GM19452 (cell line): ENCODE data around the gene TMEM192.
"Not testable (repeated sequence)": the region's sequence is repeated elsewhere in the genome, so short reads cannot be mapped to it uniquely, and the experiment has no call there.

Source experiments
- ATAC-seq: cut with Tn5 transposase; IDR thresholded peaks from one replicate; pipeline ENCODE4 v1.9.1; 2021; ENCODE audit not compliant: unreplicated experiment

TMEM192 gene

DNA sequence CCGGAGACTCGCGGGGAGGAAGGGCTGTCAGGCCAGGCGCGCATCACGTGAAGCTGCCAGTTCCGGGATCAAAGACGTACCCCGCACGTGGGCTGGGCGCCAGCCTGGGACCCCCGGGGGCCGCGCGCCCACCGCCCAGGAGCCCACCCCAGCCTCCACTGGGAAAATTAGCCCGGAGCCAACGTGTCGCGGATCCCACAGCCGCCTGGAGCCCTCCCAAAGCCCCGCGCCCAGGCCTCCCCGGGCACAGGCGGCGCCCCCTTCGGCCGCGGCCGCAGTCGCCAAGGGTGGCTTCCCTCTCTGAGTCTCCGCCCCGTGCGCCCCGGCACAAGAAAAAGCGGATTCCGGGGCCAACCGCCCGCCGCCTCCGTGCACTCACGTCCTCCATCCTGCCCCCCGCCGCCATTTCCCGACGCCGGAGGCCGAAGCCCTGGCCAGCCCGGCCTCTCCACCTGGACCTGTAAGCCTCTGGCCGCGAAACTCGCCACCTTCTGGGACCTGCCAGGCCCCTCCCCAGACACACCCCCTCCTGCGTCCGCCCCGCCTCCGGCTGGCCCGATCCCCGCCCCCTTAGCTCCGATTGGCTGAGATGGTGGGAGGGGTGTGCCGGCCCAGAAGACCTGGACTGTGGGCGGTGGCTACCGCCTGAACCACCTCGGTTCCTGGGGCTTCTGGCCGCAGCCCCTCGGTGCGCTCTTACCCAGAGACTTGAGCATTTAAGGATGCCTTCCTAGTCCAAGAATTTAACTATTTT, at the start of gene TMEM192:
TSS of gene TMEM192 (minus strand) at position 493 of the 754 bp plus-strand sequence. CDS start at position 406, 87 bp downstream.
- peak; percentile 96 for ATAC-seq

DNA sequence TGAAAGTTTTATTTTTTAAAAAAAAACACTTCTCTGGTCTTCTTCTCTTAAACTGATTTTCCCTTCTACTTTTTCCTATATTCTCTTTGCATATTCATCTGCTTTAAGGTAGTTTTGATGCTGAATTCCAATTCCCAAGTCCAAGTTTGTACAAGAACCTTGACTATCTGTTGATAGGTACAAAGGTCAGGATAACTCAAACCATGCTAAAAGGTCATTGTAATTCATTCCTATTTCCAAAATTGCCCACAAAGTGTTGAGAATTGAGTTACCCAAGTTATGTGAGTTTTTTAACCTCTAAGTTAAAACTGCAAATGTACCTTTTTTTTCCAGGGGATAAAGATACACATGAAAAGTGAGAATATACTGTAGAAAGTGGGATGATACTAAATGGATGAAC, 46.1 kb upstream of the TMEM192 start:
- no peak for ATAC-seq

DNA sequence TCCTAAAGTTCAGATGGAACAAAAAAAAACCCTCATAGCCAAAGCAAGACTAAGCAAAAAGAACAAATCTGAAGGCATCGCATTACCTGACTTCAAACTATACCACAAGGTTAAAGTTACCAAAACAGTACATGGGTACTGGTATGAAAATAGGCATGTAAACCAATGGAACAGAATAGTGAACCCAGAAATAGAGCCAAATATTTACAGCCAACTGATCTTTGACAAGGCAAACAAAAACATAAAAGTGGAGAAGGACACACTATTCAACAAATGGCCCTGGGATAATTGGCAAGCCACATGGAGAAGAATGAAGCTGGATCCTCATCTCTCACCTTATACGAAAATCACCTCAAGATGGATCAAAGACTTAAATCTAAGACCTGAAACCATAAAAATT, 44.2 kb upstream of the TMEM192 start:
- no peak for ATAC-seq

DNA sequence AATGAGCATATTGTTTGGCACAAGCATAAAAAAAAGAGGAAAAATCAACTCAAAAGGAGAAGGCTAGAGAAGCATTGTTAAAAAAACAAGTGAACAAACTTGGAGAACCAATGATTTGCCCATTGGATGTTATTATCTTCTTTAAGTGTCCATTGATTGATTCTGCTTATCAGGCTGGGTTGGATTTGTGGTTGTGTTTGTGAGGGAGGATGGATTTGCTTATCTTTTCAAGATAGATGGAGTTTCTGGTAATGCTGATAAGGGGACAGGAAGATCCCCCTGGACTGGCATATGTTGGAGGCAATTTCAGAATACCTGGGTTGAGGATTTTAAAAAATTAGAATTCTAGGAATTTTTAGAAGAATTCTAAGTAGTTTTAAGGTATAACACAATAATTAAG, 41.8 kb upstream of the TMEM192 start:
- no peak for ATAC-seq

DNA sequence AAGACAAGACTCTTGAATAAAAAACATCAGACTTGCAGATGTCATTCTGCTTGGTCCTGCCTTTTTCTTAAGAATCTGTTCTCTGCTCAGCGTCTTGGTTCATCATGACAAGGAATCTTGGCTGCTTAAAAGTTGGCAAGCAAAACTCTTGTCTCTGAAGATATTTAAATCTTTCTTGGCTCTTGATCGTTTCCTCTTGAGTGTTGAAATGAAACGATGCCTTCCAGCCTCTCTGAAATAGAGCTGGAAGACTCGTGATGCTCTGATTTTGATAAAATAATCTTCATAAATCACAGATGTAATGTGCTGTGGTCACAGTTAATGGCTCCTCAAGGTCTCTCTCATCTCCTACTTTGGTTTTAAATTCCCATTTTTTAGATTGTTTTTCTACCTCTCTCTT, 39.9 kb upstream of the TMEM192 start:
- ATAC-seq: no peak

DNA sequence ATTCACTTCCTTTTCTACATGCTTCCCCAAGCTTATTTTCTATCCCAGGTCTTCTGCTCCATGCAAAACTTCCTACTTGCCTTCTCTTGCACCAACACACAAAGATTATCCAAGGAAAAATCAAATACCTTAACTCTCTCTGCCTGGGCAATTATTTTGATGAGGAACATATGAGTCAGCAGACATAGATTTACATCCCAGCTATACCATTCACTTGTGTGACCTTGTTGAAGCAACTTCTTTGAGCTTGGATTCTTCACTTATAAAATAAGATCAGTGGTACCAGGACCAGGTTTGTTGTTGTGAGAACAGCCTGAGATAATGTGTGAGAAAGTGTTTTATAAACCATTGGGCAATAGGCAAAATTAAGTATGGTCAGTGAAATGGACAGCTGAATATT, 39.1 kb upstream of the TMEM192 start:
- no peak for ATAC-seq

DNA sequence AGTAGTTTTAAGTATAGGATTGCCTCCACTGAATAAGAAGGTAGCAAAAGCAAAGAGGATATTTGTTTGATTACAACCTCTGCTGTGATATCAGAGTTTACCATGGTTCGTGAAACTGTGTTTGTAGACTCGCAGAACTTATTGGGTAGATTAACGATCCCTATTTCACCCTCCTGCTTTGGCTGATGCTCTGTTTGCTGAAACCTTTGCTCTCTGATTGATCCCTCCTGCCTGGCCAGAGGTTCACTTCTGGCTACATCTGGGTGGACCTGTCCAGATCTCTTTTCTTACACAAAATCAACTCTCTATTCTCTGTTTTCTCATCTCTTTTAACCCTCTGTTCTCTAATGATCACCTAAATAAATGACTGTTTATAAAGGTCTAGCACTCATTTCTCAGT, 37.9 kb upstream of the TMEM192 start:
- ATAC-seq: no peak

DNA sequence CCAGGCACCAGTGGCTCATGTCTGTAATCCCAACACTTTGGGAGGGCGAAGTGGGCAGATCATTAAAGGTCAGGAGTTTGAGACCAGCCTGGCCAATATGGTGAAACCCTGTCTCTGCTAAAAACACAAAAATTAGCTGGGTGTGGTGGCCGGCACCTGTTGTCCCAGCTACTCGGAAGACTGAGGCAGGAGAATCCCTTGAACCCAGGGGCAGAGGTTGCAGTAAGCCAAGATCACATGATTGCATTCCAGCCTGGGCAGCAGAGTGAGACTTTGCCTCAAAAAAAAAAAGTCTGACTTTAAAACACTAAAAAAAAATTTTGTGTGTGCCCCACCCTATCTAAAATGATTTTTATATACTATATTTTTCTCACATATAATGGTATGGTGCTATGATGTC, 26.2 kb upstream of the TMEM192 start:
- ATAC-seq: no peak

DNA sequence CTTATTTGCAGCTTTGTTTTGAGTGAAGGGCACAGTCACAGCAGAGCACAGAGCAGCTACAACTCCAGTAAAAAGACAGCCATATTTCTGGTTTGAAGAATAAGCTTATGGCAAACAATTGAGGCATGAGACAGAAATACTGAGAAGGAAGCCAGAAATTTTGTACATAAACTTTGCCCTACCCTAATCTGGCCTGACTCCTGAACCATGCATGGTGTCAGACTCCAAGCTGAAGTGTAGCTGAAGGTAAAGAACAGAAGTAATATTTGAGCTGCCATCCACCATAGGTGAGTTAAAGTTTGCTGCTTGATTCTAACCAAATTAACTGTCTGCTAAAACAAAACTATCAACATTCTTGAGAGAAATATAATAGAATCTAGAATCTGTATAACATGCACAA, 24.5 kb upstream of the TMEM192 start:
- ATAC-seq: no peak

DNA sequence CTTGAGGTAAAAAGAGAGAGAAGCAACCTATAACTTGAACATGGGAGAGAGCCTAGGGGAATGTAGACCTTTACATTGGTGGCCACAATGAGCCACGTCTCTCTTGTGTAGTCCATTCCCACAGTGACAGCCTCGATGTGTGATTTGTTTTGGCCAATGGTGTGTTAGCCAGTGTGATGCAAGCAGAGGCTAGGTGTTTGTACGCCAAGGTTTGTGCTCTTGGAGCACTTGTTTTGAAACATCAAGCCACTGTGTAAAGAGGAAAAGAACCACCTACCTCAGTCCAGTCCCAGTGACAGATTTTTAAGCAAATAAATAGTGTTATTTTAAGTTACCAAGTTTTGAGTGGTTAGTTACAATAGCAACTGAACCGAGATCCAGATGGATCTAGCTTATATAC, 23.9 kb upstream of the TMEM192 start:
- no peak for ATAC-seq

DNA sequence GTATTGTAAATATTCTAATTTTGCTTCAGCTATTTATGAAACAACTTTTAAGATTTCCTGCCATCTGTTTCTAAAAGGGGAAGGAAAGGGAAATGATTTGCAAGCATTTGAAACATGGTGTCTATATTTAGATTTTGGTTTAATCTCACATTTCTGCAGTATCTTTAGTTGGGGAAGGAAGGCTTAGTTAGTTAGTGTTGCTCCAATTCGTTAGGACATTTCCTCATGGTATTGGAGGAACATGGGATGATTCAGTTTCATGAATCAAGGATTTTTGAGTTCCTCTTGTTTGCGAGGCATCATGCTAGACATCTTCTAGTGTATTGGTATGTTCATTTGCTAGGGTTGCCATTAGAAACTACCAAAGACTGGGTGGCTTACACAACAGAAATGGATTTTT, 20.5 kb upstream of the TMEM192 start:
- no peak for ATAC-seq

DNA sequence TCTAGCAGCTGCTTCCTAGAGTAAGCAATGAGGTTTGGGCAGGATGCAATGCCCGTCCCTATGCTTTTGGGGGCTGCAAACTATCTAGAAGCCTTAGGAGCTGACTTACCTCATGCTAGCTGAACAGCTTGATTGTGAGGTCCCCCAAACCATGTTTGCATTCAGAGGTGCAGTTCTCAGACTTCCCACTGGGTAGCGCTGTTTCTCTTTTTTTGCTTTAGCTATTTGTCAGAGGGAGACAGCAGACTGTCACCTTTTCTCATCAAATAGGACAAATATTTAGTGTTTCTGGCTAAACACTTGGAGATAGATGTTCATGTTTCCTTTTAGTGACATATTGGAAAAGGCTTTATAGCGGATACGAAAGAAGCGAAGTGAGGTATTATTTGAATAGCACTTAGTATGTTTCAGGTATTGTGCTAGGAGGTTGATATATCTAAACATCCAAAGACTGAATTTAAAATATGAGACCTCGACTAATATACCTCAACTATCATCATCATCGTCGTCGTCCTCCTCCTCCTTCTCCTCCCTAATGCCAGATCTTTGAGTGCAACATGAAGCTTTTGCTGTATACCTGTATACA, 18.7 kb upstream of the TMEM192 start:
- peak; percentile 80 for ATAC-seq

DNA sequence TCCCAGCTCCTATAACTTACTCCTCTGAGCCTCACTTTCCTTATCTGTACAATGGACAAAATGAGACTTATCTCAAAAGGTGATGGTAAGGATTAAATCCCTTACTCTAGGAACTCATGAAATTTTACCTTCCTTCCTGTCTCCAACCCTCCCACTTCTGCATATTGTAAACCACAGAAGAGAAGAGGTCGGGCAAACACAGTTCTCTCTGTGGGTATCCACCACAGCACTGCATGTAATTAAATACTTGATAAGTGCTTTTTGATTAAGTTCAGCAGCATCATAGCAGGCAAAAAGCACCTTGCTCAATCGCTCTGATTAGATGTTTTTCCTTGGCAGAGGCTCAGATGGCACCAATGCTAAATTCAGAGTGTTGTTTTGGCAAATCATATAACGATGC, 17.3 kb upstream of the TMEM192 start:
- ATAC-seq: no peak

DNA sequence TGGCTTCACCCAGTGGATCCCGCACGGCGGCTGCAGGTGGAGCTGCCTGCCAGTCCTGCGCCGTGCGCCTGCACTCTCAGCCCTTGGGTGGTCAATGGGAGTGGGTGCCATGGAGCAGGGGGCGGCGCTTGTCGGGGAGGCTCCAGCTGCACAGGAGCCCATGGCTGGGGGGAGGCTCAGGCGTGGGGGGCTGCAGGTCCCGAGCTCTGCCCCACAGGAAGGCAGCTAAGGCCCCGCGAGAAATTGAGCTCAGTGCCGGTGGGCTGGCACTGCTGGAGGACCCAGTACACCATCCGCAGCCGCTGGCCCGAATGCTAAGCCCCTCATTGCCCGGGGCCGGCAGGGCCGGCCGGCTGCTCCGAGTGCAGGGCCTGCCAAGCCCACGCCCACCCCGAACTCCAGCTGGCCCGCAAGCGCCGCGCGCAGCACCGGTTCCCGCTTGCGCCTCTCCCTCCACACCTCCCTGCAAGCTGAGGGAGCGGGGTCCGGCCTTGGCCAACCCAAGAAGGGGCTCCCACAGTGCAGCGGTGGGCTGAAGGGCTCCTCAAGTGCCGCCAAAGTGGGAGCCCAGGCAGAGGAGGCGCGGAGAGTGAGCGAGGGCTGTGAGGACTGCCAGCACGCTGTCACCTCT, 13.3 kb upstream of the TMEM192 start:
- not testable (repeated sequence) for ATAC-seq

DNA sequence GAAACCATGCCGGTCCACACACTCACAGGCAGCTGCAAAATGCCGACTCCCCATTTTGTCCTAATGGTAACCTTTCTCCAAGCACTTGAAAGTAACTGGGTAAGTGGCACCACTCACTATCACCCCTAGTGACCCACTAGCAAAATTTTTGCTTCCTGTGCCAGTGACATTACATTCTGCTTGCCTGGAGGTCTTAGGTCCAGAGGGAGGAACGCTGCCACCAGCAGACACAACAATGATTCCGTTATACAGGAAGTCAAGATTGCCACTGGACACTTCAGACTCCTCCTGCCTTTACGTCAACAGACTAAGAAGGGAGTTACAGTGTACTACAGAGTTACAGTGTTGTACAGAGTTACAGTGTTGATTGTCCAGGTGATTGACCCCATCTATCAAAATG, 11.8 kb upstream of the TMEM192 start:
- no peak for ATAC-seq

DNA sequence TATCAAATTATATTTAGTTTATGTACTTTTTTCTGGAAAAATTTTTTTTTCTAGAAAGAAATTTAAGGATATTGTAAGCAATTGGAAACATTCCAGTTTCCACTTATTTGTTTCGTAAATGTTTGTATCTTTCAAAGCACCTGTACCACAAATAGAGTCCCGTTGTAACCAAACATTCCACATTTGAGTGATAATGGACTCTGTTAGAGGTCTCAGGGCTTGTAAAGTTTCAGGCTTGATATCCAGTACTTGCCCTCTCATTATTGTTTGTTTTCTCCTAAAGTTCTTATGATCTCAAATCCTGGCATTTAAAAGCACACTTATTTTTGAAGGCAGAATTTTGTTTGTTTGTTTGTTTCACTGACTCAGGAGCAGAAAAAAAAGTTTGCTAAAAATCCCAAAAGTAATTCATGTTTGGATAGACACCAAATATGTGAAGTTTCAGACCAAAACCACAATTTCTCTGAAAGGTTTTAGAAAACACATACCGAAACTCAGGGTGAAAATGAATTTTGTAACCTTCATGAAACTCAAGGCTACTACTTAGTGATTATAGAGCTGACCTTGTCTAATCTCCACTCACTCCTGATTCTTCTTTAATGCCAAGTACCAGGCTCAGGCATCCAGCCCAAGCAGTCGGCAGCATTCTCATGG, 5.7 kb upstream of the TMEM192 start:
- ATAC-seq: peak; percentile 93

DNA sequence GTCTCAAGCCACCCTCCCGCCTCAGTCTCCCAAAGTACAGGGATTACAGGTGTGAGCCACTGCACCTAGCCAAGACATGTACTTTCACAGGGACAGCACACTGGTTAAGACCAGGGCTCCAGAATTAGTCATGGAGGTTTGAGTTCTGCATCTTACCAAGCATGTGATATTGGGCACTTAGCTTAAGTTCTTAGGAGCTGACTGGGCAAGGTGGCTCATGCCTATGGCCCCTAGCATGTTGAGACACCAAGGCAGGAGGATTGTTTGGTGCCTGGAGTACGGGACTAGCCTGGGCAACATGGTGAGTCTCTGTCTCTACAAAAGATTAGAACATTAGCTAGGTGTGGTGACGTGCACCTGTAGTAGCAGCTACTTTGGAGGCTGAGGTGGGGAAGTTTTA, 2.6 kb upstream of the TMEM192 start:
- no peak for ATAC-seq

DNA sequence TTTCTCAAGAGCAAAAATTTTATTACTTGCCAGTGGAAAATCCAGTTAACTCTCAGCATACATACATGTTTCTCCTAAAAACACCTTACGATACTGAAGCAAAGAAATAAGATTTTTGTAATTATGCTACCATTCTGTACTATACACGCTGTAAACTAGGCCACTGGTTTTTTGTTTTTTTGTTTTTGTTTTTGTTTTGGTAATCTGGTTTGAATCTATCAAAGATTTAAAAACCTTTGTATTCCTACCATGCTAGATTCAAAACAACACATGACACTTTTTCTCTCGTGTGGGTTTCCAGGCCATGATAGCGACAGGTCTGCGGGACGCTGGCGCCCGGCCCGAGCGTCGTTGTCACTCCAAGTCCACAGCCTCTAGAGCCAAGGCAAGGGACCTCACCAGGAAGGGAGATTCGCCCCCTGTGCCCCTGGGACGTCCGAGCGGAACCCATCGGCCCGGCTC, 723 bp downstream of the TMEM192 start:
- ATAC-seq: no peak

DNA sequence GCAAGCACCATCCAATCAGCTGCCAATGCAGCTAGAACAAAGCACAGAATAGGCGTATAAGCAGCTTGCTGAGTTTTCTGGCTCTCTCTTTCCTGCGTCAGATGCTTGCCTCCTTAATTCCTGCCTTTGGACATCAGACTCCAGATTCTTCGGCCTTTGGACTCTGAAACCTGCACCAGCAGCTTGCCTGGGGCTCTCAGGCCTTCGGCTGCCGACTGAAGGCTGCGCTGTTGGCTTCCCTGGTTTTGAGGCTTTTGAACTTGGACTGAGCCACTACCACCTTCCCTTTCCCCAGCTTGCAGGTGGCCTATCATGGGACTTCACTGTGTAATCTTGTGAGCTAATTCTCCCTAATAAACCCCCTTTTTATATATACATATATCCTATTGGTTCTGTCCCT, 6.1 kb downstream of the TMEM192 start:
- no peak for ATAC-seq

DNA sequence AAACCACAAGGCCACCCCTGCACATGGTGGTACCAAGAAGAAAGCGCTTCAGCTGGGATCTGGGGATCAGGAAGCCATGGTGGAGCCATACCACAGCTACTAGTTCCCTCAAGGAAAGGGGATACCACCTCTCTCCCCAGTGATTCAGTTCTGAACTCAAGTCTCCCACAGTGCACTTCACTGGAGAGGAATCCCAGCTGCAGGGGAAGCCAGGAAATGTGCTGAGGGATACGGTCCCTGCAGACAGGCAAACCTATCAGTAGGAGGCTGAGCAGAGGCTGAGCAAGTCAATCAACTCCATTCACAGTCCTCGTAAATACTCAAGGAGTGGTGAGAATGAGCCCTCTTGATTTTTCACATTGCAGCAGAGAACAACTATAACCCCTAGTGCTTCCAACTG, 11.0 kb downstream of the TMEM192 start:
- ATAC-seq: no peak

DNA sequence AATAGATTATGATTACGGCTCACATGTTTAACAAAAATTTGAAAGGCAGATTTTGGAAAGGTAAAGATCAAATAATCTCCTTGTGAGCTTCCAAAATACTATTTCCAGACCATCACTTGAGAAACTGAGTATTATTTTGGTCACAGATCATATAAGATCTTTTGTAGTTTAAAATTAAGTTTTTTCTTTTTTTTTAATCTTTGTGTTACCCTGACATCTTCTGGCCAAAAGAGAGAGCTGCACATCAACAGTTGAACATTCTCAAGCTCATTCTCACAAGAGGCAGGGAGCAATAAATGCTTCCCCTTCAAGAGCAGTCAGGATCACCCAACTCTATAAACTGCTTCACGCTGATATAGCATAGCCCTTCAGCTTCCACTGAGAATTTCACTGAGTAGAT, 15.9 kb downstream of the TMEM192 start:
- no peak for ATAC-seq

DNA sequence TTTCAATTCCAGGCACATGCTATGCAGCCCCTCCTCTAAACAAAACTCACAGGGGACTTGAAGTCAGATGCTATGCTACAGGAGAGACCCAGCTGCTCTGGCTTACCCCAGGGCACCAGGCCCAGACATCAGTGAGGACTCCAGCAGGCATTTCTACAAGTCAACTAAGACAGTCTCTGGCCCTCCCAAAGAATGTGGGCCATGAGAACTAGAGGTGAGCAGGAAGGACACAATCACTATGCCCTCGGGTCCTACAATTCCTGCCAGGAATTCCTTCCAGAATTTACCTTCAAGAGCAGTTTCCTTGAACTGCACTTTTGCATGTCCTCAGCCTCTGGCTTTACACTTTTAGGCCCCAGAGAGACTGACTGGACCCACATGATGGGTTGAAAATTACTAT, 17.4 kb downstream of the TMEM192 start:
- no peak for ATAC-seq
